Stimulated activated CD4-positive, alpha-beta T cell treated with anti-CD3 and anti-CD28 coated beads, Interleukin-15, amount 100 ng/mL, for 1 hour (primary cell): Measurements from ENCODE around the gene VAT1L.

Experiments
- DNase-seq, 2 donors: peaks; one replicate each; pipeline ENCODE4 v3.0.0-alpha.2; 2020; ENCODE audit warnings: low read depth in 1 of 2, low spot score in 1 of 2

VAT1L gene

DNA sequence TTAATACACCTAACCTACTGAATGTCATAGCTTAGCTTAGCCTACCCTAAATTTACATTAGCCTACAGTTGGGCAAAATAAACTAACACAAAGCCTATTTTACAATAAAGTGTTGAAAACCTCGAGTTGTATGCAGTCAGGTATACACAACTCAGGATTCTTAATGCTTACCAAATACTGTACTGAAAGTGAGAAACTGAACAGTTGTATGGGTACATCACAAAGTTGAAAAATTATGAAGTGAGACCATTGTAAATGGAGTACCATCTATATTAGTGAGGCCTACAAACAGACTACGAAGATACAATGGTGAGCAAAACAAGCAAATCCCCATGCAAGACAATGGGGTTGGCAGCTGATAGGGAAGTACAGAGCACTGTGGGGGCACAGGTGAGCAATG lies 79.7 kb downstream of the VAT1L start:
- DNase-seq: no peak

DNA sequence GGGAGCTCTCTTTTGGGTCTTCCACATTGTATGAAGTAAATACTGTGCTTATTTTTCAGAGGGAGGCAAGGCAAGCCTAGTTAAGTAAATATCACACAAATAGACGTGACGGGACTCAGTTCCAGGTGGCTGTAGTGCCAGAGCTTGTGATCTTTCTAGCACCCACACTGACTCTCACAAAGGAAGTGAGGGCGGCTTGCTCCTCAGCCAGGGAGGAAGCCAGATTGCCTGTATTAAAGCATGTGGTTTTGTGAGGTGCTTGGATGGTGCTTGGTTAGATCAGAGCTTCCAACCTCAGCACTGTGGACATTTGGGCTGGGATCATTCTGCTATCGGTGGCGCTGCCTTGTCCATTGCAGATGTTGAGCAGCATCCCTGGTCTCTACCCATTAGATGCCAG lies 80.1 kb downstream of the VAT1L start:
- DNase-seq: no peak

DNA sequence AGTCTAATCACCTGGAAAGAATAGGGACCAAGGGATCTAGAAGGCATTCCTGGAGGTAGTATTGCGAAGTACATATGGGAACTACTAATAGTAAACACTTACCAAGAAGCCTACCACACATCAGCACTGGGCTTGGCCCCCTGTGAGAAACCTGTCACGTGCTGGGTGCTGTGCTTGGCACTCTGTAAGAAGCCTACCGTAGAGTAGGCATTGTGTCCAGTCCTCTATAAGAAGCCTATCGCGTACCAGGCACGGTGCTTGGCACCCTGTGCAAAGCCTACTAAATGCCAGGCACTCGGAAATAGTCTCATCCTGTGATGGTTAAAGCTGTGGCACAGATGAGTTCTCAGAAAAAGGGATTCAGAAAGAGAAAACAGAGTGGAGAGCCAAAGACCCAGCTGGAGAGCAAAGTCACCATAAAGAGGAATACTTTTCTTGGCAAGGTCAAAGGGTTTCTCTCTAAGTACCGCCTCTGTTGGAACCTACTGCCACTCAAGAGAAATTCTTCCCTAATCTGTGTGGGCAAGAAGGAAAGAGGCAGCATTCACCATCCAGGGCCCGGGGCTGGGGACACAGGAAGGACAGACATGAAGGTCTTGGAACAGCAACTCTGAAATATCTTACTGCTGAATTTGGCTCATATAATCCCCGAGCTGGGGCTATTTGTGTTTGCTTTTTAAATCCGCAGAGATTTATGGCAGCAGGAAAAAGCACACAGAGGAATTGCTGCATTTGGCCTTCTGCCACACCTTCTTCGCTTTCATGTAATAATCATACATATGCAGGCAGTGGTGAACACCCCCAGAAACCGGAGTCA lies 81.8 kb downstream of the VAT1L start:
- no peak for DNase-seq

DNA sequence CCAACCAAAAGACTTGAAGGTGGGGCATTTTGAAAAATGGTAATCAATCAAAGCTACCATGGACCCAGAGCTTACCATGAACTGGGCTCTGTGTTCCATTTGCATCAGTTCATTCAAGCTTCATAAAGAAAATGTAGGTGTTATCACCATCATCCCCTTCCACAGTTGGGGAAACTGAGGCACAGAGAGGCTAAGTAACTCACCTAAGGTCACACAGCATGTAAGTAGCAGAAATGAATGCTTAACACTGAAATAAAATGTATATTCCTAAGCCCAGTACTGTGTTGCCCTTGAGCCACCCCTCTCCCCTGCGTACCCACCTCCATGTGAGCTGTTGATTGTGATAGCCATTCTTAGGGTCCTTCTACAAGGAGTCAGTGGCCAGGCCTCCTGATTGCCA lies 83.6 kb downstream of the VAT1L start:
- no peak for DNase-seq

DNA sequence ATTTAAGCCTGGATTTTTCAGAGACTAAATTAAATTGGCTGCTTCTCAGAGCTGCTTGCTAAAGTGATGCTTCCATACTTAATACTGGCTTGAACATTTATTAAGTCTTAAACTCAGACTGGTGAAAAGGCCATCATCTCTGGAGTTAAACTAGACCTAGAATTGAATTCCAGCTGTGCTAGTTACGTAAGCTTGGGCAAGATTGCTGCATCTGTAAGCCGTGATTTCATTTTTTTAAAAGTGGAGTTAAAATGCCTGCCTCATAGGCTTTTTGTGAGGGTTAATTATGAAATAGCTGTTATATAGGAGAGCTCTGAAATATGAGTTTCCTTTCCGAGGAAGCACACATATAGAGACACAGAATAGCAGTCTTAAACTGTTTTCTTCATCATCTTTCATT lies 84.7 kb downstream of the VAT1L start:
- DNase-seq: no peak

DNA sequence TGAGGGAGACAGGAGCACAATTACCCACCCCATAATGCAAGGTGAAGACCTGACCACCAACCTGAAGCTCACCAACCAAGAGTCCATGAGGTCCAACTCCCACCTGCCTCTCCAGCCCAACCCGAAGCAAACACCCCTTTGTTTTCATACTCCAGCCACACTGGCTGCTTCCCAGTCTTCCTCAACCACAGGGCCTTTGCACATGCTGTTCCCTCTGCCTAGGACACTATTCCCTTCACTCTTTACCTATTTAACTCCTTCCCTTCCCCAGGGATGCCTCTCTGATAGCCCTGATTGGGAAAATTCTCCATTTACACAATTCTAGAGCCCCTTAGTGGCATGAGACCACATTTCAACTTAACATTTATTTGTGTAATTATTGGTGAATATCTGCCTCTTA lies 86.0 kb downstream of the VAT1L start:
- DNase-seq: no peak

DNA sequence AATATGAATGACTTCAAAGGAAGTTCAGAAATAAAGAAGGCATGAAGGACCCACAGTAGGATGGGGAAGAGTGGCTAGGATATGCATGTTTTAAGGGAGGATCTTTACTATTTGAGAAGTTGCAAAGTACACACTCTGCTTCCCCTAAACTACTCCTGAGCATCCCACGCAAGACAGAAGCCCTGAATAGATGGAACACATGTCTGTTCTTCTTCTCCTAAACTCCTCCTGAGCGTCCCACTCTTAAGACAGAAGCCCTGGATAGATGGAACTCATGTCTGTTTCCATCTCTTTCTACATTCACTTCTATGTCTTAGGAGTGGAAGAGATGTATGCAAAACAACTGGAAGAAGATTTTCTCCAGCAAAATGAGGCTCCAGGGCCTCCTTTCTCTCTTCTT lies 88.4 kb downstream of the VAT1L start:
- DNase-seq: no peak

DNA sequence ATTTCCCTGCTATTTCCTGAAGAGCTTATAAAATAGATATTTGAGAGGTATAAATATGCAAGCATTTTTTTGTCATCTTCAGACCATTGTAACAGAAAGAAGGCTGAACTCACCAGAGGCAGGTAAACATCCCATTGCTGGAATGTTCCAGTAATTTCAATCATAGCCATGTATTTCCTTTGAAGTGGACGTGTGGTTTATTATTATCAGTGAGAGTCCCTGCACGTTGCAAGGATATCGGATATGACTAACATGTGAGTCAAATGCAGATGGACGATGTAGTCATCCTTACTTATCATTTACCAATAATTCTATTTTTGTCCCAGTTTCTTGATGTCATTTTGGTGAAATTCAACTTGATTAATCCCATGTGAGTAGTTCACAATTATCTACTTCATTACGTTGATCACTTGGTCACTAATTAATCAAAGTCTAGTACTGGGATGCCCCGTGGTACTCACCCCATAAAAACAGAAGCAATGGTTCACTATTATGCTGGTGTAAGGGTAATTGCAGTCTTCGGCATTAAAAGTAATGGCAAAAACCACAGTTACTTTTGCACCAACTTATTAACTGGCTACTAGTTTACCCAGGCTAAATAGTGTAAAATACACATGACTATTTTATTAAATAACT lies 89.5 kb downstream of the VAT1L start:
- DNase-seq: no peak

DNA sequence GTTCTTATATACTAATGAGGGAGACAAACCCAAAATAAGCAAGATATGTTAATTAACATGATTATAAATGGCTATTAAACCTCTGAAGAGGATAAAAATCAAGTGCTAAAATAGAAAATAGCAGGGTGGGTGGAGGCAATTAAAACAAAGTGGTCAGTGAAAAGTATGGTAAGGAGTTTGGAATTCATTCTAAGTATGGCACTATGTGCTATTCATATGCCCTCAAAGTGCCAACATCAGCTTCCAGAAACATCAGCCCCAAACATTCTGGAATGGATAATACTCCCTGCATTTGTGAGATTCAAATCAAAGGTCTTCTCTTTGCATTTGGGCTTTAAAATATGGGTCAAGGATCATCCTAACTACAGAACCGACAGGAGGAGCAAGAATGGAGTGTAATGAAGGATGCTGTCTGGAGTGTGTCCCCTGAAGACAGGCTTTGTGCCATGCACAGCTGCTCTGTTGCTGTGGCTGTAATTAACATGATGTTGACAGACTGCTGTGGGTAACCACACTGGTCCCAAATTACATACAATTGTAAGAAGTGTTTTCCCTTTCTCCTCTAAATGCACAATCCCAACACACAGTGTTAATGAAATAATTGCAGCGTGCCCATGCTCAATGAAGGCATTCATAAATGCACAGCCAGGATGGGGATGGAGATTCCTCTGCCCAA lies 93.1 kb downstream of the VAT1L start:
- no peak for DNase-seq

DNA sequence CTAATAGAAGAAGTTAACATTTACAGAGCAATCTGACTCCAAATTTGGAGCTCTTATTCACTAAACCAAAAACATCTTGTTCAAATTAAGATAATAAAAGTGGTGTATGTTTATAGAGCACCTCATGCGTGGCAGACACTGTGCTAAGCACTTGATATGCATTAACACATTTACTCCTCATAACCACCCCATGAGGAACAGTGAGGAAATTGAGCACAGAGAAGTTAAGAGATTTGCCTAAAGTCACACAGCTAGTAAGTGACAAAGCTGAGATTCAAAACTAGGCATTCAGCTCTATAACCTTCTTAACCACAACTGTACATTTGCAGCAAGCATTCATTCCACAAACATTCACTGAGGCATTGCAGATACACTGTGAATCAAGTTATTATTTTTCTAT lies 94.0 kb downstream of the VAT1L start:
- no peak for DNase-seq

DNA sequence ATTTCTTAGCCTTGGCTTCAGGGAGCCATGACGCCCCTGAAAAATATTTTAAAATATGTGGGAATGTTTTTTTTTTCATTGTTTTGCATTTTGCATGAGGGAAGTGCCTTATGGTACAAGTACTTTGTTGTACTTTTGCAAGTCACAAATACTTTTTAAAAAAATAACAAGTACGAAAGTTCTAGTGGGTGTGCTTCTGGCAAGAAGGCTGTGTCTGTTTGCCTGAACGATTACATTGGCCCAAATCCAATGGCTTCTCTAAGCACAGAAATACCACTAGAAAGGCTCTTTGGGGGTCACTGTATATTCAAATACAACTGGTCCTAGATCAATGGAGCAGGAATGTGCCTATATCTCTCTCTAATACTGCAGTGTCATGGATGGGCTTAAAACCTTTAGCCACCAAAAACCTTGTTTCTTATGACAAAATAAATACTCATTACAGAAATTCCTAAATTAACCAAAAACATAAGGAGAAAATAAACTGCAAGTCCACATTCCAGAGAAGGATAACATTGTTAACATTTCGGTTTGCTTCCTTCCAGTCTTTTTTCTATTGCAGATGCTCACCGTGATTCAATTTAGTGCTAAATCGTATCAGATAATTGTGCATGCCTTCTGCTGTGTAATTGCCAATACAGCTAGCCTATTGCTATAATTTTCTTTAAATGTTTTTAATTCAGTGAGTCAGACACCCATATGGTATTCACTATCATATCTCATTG lies 97.4 kb downstream of the VAT1L start:
- no peak for DNase-seq

DNA sequence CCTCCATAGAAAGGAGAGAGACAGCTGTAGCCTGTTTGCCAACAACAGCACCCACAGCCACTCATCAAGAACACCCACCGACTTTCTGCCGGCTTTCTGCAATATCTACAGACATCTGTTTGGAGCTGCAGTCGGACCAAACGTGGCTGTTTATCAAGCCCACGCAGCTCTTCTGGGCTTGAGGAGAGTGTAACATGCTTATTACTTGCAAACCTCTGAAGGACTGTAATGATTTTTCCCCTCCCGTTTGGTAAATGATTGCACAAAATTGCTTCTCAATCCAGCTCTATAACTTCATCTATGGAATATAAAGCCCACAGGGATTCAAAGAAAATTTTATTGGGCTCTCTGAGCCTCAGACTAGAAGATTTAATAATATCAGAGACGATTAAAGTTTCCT lies 100.5 kb downstream of the VAT1L start:
- DNase-seq: no peak

DNA sequence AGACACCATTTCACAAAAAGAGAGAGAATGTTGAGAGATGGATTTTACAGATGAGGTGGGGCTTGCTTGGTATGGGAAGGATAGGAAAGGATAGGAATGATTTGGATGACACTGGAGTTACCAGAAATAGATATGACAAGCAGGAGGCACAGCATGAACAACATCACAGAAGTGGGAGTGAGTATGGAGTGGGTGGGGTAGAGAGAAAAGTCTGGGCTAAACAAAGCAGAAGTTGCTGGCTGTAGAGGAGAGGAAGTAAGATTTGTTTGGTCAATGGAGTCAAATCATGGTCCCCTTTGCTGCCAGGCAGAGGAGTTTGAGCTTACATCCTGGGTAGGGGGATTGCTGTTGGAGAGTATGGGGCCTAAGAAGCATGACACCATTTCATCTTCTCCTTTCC lies 101.7 kb downstream of the VAT1L start:
- DNase-seq: no peak

DNA sequence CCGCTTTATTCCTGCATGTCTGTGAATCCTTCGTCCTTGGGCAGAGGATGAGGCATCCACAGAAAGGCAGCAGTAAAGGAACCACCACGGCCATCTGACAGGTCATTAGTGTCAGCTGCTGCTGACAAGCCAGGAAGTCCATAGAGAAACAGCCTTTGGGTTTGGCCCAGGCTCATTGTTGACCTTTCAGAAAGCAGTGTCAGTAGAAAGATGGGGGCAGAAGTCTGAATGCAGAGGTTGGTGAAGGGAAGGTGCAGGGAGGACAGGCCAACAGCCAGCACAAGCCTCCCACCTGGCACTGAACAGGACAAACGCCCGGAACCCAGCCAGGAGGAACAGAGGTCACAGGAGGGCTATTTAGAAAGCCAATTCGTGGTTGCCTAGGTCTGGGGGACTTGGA lies 105.8 kb downstream of the VAT1L start:
- no peak for DNase-seq

DNA sequence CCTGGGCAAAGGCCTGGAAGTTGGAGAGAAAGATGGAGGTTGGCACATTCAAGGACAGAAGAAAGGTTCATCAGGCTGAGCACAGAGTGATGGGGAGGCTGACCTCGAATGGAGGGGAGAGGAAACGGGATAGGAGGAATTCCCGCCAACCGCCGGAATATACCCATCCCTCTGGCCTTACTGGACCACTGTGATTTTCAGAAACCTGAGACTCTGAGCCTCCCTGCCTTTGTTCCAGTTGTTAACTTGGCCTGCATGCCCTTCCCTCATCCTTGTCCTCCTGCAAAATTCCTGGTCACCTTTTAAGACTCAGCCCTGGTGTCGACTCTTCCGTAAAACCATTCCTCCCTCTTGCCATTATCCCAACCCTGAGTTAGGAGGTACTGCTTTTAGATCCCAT lies 107.6 kb downstream of the VAT1L start:
- DNase-seq: no peak

DNA sequence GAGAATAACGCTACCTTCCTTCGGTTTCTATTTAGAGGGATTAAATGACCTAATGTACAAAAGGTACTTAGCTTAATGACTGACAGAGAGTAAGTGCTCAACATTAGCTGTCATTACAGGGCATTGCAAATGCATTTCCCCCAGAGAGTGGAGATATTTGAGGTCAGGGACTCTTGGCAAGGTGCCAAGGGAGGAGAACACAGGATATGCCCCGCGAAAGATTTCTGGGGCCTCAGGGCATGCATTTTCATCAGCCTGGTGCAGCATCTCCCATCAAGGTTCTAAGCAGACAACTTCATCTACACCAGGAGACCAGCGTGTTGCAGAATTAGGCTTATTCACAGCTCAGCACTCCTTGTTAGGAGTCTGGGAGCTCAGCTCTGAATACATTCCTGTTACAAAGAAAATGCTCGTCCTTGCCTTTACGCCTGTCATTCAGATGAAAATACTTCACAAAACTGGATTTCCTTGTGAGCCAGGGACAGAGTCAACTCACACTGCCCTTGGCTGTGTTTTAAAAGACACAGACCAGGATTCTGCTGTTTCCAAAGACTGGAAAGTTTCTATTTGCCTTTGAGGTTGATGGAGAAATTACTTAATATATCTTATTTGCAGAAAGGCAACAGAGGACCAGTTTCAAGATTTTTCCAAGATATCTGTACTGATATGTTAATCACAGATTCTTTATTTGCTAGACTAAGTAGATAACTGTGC lies 108.2 kb downstream of the VAT1L start:
- no peak for DNase-seq

DNA sequence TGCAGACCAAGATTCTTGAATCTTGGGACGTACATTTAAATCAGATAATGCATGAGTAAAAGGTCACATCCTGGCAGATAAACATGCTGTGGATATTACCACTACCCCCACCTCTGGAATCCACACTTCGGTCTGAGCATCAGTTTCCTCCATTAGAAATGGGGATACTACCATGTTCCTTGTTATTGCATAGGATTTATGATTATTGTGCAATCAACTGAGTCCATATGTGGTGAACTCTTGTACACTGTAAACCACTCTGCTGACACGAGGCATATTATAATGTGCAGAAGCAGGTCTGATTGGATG lies 108.7 kb downstream of the VAT1L start:
- no peak for DNase-seq

DNA sequence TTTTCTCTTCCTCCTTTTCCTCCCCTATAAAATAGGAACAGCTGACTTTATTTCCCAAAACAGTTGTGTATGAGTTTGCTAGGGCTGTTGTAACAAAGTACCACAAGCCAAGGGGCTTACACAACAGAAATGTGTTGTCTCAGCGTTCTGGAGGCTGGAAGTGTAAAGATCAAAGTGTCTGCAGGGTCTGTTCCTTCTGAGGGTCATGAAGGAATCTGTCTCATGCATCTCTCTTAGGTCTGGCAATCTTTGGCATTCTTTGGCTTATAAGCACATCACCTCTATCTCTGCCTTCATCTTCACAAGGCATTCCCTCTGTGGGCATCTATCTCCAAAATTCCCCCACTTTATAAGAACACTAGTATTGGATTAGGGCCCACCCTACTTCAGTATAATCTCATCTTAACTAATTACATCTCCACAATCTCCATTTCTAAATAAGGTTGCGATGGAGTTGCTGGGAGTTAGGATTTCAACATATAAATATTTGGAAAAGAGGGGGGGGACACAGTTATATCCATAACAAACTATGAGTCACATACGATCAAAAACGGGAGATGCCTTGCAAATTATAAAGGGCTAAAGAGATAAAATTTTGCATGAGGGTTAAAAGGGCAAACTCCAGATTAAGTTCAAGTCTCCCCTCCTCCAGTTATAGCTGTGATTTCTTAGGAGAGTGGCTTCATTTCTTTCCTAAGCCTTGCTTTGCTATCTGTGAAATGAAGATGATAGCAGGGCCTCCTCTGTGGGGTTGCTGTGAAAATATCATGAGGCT lies 109.7 kb downstream of the VAT1L start:
- DNase-seq: no peak

DNA sequence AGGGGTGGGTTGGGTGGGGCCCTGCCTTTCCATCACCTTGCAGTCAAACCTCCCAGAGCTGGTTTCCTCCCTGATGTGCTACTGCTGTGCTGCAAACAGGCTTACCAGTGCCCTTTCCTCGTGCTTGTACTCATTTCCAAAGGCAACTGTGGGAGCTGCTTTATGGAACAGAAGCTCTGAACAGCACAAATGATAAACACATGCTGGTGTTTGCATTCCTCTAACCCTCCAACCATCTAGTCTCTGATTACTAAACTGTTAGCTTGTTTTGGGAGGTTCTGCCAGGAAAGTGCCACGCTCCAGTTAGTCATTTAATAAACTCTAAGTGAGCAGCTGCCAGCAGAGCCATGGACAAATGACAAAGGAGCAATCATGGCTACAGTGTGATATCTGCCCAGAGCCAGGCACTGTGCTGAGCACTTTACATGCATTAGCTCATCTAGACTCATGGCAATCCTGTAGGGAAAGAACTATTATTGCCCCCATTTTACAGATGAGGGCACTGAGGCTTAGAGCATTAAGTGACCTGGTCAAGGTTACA lies 110.4 kb downstream of the VAT1L start:
- DNase-seq: no peak

DNA sequence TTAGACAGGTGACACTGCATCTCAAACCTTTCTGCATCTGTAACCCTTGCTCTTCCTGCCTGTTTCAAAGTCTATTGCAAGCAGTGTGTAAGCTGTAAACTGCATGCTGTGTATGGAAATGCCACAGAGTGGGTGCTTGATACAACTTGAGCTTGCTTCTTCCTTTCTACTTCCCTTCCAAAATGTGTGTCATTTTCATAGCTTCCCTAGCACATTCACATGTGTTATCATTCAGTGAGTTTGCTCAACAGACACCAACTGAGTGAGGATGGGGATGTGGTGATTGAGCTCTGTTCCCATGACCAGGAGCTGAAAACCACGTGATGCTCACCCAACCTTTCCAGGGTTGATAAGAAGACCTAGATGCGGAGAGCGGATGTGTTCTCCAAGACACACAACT lies 111.1 kb downstream of the VAT1L start:
- DNase-seq: no peak
